ENCODE results near the gene ZNF418. TPM values are rescaled to one million over a fixed set of nuclear protein-coding genes. Genes with fewer than 3 reads are reported as not detected.

ZNF418 gene
- polyA plus RNA-seq (ENCODE audit: insufficient read depth in 1 of 5, insufficient read length in 5 of 5, low replicate concordance in 1 of 5), result 10 to 100 TPM; 17.5 to 38.2 (median 33.5) TPM
- long read RNA-seq, donor 1, partial matches to known transcripts, result 0 of 2 reads
- long read RNA-seq, donor 1, other reads (novel, unspliced or antisense), result 0 of 2 reads
- long read RNA-seq, donor 2, partial matches to known transcripts, result 0 of 2 reads
- long read RNA-seq, donor 2, other reads (novel, unspliced or antisense), result 0 of 2 reads
- long read RNA-seq, donor 3, partial matches to known transcripts, result 0 of 1 reads
- long read RNA-seq, donor 3, other reads (novel, unspliced or antisense), result 0 of 1 reads
- long read RNA-seq, donor 4, partial matches to known transcripts, result 0 of 1 reads
- long read RNA-seq, donor 4, other reads (novel, unspliced or antisense), result 0 of 1 reads
- long read RNA-seq, donor 5, partial matches to known transcripts, result 0 of 2 reads
- long read RNA-seq, donor 5, other reads (novel, unspliced or antisense), result 0 of 2 reads
- long read RNA-seq, donor 6, result 0 reads
- long read RNA-seq, donor 7, partial matches to known transcripts, result 0 of 1 reads
- long read RNA-seq, donor 7, other reads (novel, unspliced or antisense), result 0 of 1 reads
- long read RNA-seq, donor 8, result 0 reads

DNA sequence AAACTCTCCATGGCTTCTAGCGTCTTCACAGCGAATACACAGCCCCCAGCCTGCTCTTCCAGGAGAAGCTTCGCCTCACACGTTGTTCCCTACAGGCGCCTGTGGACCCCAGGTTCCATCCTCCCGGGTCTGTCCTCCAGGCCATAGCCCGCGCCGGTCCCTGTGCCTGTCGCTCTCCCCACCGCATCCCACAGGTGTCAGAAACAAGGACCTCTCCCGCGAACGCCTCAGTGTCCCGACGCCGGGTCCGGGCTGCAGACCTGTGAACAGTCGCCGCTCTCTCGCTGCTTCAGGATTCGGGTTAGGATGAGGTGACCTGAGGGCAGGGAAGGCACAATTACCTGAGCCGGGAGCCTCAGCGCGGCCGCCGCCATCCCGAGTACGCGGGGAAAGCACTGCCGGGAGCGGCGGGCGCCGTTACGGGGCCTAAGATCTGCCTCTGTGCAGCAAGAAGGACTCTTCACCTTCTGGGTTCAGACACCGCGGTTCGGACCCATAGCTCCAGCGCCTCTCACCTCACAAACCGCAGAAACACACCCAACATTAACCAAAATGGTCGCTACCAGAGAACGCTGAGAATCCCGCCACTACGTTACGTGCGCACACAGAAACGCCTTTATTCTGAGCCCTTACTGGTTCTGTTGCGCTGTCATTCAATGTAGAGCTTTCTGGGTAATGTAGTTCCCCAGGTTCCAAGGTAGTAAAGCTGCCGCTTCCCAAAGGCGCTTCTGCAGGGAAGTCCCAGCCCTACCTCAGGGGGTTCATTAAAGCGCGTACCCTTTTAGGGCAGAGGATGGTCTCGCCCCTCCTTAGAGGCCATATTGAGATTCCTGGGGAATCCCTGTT is at the start of gene ZNF418:
Gene ZNF418 (minus strand): TSS at position 583 of the 846 bp plus-strand sequence. CDS start 1,580 bp downstream, outside the sequence.
- peak; percentile 73 for DNase-seq

DNA sequence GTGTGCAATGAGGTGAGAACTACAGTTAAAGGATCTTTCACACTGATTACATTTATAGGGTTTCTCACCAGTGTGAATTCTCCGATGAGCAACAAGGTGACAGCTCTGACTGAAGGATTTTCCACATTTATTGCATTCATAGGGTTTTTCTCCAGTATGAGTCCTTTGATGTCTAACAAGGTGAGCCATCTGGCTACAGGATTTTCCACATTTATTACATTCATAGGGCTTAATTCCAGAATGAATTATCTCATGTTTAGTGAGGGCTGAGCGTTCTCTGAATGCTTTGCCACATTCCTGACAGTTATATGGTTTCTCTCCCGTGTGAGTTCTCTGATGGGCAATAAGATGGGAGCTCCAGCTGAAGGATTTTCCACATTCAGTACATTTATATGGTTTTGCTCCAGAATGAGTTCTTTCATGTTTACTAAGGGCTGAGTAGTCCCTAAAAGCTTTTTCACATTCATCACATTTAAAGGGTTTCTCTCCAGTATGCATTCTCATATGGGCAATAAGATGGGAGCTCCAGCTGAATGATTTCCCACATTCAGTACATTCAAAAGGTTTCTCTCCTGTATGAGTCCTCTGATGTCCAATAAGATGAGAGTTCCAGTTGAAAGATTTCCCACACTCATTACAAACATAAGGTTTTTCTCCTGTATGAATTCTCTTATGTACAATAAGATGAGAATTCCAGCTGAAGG is 43.5 kb upstream of the ZNF418 start:
- no peak for DNase-seq

DNA sequence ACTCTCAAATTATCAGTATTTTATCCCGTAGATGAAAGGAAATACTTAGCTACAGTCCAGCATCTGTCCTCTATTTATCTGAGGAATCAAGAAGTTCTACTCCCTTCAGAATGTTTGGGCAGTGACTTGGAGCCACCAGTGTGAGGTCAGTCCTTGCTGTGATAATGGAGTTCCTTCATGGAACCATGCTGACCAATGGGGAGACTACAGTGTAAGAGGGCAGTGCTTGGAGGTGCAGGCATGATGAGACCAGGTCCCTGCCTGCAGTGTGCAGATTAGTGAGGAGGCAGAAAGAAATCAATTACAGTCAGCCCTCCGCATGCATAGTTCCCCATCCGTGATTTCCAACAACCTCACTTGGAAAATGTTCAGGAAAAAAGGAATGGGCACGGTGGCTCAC is 39.2 kb upstream of the ZNF418 start, which contains the start of gene C19orf18:
Gene C19orf18 (minus strand): TSS at position 101 of the 400 bp plus-strand sequence. CDS start 102 bp downstream, outside the sequence.
- no peak for DNase-seq

DNA sequence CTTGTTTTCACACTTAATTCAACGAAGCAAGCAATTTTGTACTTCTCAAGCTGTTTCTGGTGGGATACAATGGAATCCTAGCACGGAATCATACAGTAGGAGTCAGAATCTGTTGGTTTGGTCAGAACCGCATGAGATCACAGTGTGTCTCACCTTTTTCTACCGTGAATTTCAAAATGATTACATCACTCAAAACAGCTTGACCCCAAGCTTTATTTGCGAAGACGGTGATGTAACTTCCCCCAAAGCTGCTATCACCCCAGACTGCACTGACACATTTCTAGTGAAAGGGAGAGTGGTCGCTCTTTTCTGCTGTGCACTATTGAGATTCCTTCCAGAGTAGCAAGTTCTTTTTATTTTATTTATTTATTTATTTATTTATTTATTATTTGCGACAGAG is 29.6 kb upstream of the ZNF418 start:
- no peak for DNase-seq

DNA sequence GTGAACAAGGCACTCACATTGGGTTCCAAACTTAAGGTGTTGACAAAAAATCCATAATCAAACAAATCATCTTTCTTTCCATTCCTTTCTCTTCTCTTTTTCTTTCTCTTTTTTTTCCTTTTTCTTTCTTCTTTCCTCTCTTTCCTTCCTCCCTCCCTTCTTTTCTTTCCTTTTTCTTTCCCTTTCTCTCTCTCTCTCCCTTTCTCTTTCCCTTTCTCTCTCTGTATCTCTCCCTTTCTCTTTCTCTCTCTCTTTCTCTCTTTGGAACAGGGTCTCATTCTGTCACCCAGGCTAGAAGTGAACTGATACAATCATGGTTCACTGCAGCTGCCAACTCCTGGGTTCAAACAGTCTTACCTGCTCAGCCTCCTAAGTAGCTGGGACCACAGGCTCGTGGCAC is 26.6 kb upstream of the ZNF418 start:
- DNase-seq, result no peak

DNA sequence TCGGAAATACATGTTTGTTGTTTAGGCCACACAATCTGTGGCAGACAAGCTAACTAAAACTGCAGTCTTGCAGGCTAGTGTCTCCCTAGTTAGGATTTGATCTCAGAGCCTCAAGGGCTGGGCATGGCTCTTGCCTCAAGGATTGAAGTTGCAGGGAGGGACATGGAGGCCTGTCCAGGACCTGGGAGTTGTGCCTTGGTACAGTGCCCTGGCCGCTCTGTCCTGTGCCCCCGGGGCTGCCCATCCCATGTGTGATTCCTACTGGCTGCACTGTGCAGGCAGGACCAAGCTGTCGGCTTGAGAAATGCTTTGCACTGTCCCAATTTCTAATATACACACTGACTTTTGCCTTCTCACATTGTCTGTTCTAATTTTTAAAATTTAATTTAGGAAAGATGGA is 19.8 kb upstream of the ZNF418 start:
- no peak for DNase-seq

DNA sequence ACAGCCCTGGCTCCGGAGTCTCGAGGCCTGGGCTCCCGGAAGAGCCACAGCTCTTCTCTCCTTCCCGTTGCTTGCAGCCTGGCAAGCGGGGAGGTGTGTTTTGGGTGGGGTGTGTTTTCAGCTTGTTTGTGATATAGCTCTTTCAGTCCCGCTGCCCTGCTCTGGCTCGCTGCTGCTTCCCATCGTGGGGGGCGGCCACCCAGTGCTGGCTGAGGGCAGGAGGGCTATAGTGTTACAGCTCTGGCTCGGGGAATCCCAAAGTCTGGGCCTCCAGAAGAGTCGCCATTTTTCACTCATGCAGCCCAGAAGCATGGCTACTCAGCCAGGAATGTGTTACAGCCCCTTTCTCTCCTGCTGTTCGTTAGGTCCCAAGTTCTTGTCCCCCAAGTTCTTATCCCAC is 14.5 kb upstream of the ZNF418 start:
- DNase-seq, result no peak

DNA sequence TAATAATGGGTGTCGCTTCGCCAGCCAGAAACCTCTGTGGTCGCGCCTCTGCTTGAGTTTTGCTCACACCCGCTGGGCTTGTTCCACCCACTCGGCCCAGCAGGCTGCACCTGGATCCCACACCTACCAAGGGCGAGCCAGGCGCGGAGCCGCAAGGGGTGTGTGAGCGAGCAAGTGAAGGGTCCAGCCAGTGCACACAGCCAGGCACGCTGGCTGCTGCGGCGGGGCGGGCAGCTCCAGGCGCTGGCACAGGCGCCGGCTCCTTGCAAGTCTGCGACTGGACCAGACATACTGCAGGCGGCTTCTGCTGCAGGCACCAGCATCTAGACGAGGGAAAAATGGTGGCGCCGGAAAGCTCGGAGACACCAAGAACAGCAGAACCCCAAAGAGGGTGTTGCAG is 14.1 kb upstream of the ZNF418 start:
- no peak for DNase-seq

DNA sequence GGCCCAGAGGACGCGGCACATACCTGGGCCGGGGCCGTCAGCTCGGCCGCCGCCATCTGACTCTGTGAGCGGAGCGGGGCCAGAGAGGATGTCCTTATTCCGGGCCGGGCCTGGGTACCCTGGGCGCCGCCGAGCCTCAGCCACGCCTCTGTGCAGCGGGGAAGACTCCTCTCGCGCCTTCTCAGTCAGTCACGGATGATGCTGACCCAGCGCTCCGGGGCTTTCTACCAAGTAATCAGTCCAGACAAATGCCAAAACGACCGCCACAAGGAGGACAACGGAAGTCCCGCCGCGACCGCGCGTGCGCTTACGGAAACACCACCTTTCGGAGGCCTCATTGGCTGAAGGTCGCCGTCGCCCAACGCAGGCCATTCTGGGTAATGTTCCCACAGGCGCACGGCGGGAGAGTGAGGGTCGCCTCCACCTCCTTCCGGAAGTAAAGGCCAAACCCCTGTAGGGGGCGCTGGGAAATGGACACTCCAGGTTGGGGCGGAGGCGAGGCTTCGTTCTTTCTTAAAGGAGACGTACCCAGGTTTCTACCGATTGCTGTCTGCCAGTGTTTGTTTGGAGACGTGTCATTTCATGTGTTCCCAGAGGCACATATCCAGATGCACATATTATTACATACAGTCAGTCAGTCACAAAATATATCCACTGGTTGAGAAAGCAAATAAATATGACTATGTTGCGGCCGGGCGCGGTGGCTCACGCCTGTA is 12.4 kb upstream of the ZNF418 start, which contains the start of gene ZNF256:
Gene ZNF256 (minus strand): TSS at position 288 of the 716 bp plus-strand sequence. CDS start 232 bp downstream, at position 56.
- DNase-seq, result peak; percentile 94 to 96

DNA sequence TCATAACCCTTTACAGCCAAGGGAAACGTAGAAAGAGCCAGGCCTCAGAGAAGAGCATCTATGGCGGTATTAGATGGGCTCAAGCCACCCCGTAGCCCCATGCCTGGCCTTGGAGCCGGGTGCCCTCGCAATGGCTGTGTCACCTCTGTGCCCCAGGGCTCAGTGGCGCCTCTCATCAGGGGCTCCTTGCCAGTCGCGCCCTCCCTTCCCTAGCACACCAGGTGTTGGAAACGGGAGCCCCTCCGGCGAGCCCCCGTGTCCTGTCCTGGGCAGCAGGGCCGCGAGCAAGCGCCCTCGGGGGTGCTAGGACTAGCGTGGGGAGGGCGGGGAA is 11.9 kb upstream of the ZNF418 start:
- no peak for DNase-seq

DNA sequence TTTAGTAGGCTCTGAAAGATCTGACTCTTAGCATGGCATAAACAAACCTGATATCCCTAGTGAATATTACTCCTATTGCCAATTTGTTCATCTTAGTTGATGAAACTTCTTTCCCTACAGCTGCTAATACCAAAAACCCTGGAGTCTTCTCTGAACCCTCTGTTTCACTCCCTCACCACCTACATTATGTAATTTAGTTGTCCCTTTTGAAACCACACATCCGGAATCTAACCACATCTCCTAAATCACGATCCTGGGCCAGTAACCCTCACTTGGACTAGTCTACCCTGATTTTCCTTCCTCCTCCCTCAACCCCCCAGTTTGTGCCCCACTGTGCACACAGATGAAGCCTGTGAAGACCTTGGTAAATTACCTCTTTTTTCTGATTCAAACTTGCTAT is 11.1 kb upstream of the ZNF418 start:
- DNase-seq, result no peak

DNA sequence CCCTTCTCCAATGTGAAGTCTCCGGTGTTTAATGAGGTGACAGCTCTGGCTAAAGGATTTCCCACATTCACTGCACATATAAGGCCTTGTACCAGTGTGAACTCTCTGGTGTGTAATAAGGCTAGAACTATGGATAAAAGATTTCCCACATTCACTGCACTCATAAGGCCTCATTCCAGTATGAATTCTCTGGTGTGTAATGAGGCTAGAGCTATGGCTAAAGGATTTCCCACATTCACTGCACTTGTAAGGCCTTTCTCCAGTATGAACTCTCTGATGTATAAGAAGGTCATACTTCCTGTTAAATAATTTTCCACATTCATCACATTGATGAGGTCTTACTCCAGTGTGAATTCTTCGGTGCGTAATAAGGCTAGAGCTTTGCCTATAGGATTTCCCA is 6.4 kb upstream of the ZNF418 start:
- DNase-seq, result no peak

DNA sequence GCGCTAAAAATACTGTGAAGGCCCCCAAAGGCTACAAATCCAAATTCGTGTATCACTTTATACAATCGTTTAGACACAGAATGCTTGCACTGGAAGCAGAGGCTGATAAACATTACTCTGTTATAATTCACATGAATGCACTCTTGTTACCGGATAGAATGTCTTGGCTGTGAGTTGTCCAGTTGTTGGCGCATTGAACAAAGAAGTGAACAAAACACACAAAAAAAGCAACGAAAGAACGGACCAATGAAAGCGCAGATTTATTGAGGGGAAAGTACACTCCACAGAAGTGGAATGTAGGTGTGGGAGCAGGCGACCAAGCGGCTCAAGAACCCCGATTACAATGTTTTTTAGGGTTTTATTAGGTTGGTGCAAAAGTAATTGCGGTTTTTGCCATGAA is 529 bp upstream of the ZNF418 start:
- no peak for DNase-seq

DNA sequence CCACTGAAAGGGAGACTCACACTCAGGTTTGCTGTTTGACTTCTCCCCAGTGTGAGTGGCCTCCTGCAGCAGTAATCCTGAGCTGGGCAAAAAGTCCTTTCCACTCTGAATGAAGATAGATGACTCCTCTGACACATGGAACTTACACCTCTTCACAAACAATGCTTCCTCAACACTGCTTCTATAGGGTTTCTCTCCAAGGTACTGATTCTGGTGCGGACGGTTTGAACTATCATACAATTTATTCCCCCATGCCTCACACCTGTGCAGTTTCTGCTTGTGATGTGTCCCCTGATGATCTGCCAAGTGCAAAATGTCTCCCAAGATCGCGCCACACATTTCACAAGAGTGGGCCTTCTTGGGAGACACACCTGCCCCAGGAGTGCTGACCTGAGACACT is 7.6 kb downstream of the ZNF418 start:
- no peak for DNase-seq

DNA sequence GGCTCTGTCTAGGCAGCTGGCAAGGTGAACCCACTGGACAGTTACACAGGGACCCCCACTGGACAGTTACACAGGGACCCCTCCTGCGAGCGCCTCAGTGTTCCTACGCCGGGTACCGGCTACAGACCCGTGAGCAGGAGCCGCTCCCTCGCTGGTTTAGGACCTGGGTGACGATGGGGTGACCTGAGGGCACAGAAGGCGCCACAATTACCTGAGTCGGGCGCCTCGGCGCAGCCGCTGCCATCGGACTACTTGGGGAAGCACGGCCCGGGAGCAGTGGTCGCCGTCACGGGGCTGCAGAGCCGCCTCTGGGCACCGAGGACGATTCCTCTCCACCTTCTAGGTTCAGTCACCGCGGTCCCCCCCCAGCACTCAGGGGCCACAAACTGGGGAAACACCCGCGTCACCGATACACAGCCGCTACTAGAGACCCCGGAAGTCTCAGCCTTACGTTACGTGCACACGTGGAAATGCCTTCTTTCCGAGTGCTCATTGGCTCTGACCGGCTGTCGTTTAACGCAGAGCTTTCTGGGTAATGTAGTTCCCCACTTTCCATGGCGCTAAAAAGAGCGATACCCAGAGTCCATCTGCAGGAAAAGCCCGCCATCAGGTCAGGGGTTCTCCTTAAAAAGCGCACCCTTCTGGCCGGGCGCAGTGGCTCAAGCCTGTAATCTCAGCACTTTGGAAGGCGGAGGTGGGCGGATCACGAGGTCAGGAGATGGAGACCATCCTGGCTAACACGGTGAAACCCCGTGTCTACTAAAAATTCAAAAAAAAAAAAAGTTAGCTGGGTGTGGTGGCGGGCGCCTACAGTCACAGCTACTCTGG is 18.8 kb downstream of the ZNF418 start, which contains the start of gene ZNF417:
Gene ZNF417 (minus strand): TSS at position 425 of the 828 bp plus-strand sequence. CDS start 181 bp downstream, at position 244.
- DNase-seq, result peak; percentile 86 to 88

DNA sequence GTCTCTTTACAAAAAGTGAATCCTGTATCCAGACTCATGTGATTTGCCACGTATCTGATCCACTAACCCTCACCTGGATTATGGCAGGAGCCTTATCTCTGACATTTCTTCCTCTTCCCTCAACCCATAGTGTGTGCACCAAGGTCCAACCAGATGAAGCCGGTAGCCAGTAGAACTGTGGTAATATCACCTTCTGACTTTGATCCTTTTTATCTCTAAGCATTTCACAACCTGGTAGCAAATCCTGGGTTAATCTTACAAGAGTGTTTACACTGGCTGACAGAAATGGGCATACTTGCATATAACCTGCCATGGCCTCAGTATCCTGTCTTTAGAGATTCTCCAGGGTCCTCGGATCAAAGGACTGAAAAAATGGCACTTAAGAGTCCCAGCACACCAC is 20.7 kb downstream of the ZNF418 start:
- DNase-seq, result no peak

DNA sequence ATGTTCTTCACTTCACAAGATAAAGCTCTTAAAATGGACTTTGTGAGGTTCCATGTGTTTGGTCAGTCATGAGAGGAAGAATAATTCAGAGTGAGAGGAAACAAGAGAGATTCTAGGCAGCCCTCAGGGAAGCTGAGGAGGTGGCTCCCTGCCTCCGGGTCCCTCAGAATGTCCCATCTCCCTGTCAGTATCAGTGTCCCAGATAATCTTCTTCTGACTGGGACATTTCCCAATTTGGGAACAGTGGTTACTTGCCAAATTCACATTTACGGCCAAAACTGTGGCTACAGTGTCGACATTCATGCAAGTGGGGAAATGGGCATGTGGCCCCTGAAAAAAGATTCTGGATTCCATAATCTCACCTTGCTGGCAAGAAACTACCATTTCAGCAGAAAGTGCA is 27.8 kb downstream of the ZNF418 start:
- DNase-seq, result no peak

DNA sequence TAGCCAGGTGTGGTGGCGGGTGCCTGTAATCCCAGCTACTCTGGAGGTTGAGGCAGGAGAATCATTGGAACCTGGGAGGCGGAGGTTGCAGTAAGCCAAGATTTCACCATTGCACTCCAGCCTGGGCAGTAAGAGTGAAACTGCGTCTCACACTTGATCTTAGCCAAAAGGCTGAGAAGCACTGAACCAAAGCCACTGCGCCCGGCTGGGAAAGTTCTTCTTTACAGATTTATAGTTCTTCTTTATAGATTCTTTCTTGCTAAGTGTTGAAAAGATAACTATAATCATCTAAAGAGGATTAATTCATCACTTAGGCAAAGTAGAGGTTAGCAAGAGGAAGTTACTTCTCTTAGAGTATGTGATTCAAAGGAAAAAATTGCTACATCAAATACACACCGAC is 29.9 kb downstream of the ZNF418 start:
- no peak for DNase-seq

DNA sequence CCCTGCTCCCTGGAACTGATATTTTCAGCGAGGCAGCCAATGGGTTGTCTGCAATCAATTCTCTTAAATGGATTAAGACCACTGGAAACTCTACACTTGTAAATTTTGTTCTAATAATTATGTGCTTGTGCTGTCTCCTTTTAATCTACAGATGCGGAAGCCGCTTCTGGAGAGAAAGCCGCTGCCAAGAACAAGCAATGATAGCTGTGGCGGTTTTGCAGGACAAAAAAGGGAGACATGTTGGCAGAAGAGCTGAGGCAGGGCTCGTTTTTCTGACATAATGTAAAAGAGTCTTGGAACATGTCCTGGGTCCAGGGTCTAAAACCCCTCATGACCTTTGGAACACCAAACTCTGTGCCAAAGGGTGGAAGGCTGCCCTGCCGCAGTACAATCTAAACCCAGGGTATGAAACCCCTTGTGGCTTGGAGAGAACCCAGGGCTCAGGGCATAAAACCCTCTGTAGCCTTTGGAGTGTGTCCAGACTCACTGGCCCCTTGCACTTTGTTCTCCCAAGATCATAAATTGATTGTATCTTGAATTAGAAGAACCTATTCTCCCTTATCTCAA is 31.5 kb downstream of the ZNF418 start:
- DNase-seq, result no peak

DNA sequence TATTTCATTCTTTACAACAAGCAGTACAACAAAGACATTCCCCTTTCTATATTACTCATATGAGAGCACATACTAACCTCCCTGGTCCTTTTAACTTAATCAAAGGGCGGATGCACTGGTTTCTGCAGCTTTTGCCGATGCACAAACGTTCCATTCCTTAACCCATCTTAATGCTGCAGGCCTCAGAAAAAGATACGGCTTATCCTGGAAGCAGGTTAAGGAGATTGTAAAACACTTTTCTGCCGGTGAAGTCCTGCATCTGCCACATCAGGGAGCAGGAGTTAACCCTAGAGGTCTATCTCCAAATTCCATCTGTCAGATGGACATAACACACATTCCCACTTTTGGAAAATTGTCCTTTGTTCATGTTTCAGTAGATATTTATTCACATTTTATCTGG is 34.9 kb downstream of the ZNF418 start:
- no peak for DNase-seq

Measured in right lung (tissue), 10 donors.